SKM-1 (cell line): ENCODE data around the gene TM9SF4.
"Not testable (repeated sequence)": the region's sequence is repeated elsewhere in the genome, so short reads cannot be mapped to it uniquely, and the experiment has no call there.

Source experiments
- DNase-seq: peaks from one replicate; lab custom pipeline; 2025; ENCODE audit not compliant: unreplicated experiment; lab: John Stamatoyannopoulos, UW

The TM9SF4 gene

GRCh38 chr20:32188376-32189122 lies 79.0 kb downstream of the TM9SF4 start:
- DNase-seq = no peak

DNA sequence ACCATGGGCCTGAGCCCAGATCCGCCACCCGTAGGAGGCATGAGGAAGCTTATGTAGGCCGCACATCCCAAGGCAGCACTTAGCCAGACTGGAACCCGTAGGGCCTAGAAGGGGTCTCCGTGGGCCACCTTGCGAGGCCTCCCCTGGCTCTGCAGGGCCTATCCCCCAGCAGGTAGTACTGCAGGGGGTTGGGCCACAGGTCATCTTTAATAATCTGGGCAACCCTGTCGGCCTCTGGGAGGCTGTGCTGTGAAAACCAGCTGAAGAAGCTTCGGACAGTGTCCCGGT lies 79.6 kb downstream of the TM9SF4 start:
- no peak for DNase-seq

GRCh38 chr20:32189691-32190615 lies 80.4 kb downstream of the TM9SF4 start:
- no peak for DNase-seq

DNA sequence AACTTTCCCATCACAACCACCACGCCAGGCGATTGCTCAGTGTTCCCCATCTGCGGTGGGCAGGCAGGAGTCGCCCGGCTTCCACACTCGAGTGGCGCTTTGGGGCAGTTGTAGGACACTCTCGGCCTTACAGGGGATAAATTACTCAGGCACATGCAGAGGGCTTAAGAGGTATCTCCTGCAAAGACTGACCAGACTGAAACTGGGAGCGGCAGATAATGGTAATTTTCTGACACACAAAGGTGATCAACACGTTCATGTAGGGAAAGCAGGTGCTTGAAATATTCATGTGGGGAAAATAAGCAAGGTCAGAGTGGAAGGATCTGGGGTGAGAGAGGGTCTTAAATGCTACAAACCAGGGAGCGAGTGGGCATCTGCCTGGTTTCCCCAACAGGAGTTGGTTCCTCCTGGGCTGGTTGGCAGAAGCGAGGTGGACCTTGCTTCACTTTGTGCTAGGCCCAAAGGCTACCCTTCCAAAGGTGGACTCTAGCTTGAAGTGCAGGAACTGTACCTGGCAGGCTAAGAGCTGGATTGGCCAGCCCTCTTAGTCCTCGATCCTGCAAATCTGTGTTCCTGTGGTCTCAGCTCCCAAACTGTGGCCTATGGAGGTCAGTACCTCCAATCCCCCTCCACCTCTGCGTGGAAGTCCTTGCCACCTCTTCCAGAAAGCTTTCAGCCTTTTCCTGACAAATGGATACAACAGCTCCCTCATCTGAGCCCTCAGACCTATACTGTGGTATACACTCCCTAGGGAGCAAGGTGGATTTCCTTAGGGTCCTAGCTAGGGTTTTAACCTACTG lies 81.3 kb downstream of the TM9SF4 start:
- no peak for DNase-seq

- DNase-seq = no peak
Measured at GRCh38 chr20:32191422-32191821, 81.9 kb downstream of the TM9SF4 start.

- DNase-seq = no peak
Measured at GRCh38 chr20:32191873-32192272, 82.4 kb downstream of the TM9SF4 start.

DNA sequence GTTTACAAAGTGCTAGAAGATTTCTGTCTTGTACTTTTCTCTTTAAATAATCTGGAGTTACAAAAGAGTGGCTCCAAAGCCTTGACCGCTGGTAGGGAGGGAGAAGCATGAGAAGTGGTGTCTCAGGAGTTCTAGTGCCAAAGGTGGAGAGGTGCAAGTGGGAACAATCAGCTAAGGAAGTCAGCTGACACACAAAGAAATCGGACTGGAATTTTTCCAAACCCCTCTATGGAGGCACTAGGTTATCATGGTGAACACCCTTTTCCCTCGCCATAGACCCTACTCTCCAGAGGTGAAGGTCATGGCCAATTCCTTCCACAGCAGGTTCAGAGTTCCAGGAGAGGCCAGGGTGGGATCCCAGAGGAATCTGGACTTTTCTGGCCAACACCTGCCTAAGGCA lies 83.2 kb downstream of the TM9SF4 start:
- DNase-seq = no peak

GRCh38 chr20:32193336-32193735 lies 83.8 kb downstream of the TM9SF4 start:
- DNase-seq = not testable (repeated sequence)

GRCh38 chr20:32193996-32194395 lies 84.5 kb downstream of the TM9SF4 start:
- DNase-seq = no peak

DNA sequence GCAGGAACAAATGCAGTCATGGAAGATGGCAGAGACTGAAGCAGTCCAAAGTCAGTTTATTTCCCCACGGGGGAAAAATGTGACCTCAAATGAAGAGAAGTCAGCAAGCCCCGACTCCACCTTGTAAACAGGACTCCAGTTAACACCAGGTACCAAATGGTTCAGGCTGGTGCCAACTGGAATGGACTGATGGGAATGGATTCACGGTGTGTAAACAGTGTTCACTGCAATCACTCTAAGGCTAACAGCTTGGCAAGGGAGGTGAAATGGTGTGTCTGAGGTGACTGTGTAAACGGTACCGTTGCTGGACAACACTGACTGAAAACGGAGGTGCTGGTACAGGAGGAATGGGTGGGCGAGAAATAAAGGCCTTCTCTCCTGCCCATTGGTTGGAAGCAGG lies 86.1 kb downstream of the TM9SF4 start:
- DNase-seq = no peak

DNA sequence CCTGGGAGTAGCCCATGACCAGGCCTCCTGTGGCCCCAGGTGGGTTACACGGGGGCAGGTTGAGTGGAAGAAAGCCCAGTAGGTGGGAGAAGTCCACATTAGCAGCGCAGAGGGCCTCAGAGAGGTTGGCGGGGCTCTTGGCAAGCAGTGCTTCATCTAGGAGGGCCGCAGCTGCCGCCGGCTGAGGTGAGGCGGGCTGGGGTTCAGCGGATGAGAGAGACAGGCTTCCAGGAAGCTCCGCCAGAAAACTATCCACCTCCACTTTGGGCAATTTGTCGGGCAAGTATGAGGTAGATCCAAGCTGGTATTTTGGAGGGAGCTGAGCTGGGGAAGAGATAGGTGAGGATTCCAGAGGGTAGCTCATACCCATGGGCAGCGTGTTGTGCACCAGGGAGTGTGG lies 87.1 kb downstream of the TM9SF4 start:
- not testable (repeated sequence) for DNase-seq

DNA sequence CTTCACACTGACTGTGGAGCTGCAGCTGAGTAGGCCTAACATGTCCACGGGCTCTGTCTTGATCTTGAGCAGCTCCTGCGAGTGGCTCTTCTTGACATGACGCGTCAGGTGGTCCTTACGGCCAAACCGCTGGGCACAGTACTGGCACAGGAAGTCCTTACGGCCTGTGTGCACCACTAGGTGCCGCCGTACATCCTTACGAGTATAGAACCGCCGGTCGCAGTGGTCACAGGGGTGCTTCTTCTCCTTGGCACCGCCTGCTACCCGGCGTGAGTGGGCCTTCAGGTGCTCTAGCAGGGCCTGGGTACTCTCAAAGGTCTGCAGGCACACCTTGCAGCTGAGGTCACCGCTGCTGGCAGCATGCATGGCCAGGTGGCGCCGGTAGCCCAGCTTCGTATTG lies 87.6 kb downstream of the TM9SF4 start:
- DNase-seq = not testable (repeated sequence)

DNA sequence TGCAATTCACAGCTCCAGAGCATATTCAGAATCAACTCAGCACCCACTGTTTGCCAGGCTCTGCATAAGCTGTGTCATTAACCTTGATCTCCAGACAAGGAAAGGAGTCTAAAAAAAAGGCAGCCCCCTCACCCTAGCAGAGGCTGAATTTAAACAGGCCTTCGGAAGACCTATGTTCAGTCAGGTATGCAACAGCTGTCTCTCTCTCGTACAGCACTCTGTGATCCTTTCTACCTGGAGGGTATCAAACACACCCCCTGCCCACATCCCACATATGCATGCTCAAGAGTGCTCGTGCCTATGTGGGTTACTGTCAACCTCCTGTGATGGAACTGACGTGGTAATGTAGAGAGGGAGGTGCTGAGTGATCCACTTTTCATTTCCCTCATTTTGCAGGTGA lies 89.5 kb downstream of the TM9SF4 start:
- DNase-seq = no peak

GRCh38 chr20:32201296-32201976 lies 91.9 kb downstream of the TM9SF4 start:
- no peak for DNase-seq

- no peak for DNase-seq
Measured at GRCh38 chr20:32201977-32202363, 92.5 kb downstream of the TM9SF4 start.

DNA sequence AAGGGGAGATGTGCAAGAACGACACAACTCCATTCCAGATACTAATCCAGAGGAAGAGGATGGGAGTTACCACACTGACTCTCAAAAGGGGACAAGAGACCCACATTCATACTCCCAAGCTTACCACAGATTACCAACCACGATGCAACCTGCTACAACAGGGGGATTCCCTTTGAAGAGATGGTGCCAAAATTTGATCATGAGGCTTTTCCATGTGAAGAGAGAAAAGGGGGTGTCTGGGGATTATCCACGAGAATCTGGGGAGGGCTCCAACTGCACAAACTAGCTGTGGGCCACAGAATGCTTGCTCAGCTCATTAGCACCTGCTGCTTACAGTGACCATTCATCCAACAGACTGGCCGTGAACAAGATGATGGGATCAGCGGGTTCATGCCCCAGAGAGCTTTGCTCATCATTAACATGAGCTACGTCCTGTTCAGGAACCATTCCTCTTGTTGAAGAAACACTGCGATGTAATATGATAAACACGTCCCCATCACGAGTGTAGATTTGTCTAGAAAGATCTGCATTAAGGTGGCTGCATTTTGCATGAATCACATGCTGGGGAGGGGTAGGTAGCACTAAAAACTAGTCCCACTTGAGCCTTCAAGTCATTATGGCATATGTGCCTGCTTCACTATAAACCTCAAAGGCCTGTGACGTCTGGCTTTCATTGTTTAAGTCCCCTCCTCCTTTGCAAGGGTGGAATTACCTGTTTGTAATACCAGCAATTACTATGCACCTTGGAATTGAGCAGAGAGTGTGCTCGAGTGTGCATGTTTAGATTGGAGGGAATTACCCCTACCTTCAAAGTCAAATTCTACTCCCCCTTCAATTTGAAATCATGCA lies 94.1 kb downstream of the TM9SF4 start:
- no peak for DNase-seq

GRCh38 chr20:32204205-32205109 lies 94.9 kb downstream of the TM9SF4 start:
- no peak for DNase-seq

DNA sequence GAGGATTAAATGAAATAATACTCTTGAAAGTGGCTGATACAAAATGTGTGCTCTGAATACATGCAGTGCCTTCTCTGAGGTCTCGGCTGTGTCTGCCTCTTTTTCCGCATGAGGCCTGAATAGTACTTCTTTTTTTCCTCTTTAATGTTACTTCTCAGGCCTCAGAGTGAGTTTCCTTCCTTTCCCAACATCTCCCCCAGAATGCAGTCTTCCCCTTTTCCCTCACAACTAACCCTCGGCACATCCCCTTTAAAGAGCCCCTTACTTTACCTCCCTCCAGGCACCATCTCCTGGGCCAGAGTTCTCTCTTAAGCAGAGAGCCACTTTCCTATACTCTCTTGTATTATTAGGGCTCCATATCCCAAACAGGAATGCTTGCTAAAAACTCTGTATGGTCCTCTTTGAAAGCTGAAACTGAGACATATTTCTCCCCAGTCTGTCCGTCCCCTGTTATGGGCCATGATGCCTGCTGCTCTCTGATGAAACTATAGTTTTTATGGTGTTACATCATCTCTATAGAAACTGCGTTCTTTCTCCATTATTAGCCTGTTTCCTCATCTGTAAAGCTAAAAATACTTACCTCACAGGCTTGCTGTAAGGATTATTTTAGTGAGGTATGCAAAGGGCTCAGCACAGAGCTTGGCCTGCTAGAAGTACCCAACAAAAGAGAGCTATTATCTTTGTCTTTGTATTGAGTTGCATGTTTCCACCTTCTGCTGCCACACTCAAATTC lies 95.8 kb downstream of the TM9SF4 start:
- DNase-seq = peak; percentile 68
